ENCODE measurements around the gene EML6. TPM values are rescaled to one million over a fixed set of nuclear protein-coding genes. Genes with fewer than 3 reads are reported as not detected.

Gene EML6
- total RNA-seq, 1 experiment from 2014 or later, result 5.2 TPM

DNA sequence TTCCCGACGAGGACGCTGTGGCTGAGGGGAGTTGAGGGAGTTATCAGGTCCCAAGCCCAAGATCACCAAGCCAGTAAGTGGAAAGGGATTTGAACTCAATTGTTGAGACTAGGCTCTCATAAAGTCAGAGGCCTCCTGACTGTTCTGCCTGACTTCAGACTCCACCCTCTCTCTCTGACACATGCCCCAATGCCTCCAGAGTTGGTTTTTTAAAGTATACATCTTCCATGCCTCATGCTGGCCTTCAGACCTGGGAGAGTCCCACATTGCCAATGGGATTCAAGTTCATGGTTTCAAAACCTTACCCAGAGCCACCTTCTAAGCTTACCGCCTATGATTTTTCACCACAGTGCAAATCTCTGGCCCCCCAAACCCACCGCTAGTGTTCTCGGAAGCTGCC, 226.0 kb downstream of the EML6 start:
- Mint-ChIP-seq H3K27ac (ENCODE audit: unreplicated experiment) (no peak overlapping the region), H3K27me3 (ENCODE audit: insufficient read depth, unreplicated experiment) (no peaks in the 10 kb centered on the region), H3K4me3 (ENCODE audit: unreplicated experiment) (no peak overlapping the region), H3K36me3 (ENCODE audit: insufficient read depth, unreplicated experiment) (peaks cover 14% of the 10 kb centered on the region), H3K4me1 (ENCODE audit: low read depth, unreplicated experiment) (peaks cover 6% of the 10 kb centered on the region), H3K9me3 (ENCODE audit: unreplicated experiment) (no peaks in the 10 kb centered on the region)
- no peak for TF ChIP-seq CTCF (IDR thresholded peaks at IDR 0.05; ENCODE audit: insufficient read depth in 1 of 2, low read depth in 1 of 2, low read length in 1 of 2, severe bottlenecking in 1 of 2, unreplicated experiment in 1 of 2)
- ChIA-PET POLR2A (no interaction called here), CTCF (interaction anchor here (1.1 kb wide), 1 partner anchor 49 kb away, joined by 4 read pairs; no protein-coding TSS in a partner anchor)
- intact Hi-C loops (cut with micrococcal nuclease; ENCODE audit: unreplicated experiment), result no loop called here
- H3K9me3 ChIP-seq, result no peaks in the 10 kb centered on the region
- no peak for DNase-seq
- no peak overlapping the region for H3K4me3 ChIP-seq (ENCODE audit: low read depth, low read length)
- no peaks in the 10 kb centered on the region for H3K27me3 ChIP-seq (replicated peaks; ENCODE audit: control insufficient read depth, insufficient read depth, low read length)
- H3K4me1 ChIP-seq, result no peaks in the 10 kb centered on the region
- no peaks in the 10 kb centered on the region for H3K36me3 ChIP-seq (ENCODE audit: control insufficient read depth, insufficient read depth, low read length)
- no TSS peak for BruUV-seq (replicated peaks)

DNA sequence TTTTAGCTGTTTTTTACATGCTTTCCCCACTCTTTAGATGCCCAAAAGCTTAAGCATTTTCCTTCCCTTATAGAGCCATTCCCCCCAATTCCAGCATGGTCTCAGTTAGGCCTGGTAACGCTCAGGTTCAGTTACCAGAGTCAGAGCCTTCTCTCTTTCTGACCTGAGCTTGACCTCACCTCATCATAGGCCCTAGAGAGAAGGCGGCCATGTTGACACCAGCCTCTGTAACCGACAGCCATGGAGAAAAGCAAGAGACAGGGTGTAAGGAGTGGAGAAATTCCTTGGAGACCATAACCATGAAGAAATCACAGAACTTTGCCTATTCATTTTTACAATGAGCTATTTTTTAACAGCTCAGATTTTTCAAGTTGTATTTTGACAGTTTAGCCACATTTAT, 227.3 kb downstream of the EML6 start:
- no peak for TF ChIP-seq CTCF (IDR thresholded peaks at IDR 0.05; ENCODE audit: insufficient read depth in 1 of 2, low read depth in 1 of 2, low read length in 1 of 2, severe bottlenecking in 1 of 2, unreplicated experiment in 1 of 2)
- Histone ChIP-seq H3K36me3 (ENCODE audit: control insufficient read depth, insufficient read depth, low read length) (no peaks in the 10 kb centered on the region), H3K9me3 (no peaks in the 10 kb centered on the region), H3K27me3 (replicated peaks; ENCODE audit: control insufficient read depth, insufficient read depth, low read length) (no peaks in the 10 kb centered on the region), H3K4me1 (peaks cover 7% of the 10 kb centered on the region), H3K4me3 (ENCODE audit: low read depth, low read length) (no peak overlapping the region)
- no peaks in the 10 kb centered on the region for H3K27me3 Mint-ChIP-seq (ENCODE audit: insufficient read depth, unreplicated experiment)
- ChIA-PET POLR2A (no interaction called here), CTCF (no interaction called here)
- H3K4me3 Mint-ChIP-seq (ENCODE audit: unreplicated experiment), result no peak overlapping the region
- BruUV-seq (replicated peaks), result no TSS peak
- no peak overlapping the region for H3K27ac Mint-ChIP-seq (ENCODE audit: unreplicated experiment)
- intact Hi-C loops (cut with micrococcal nuclease; ENCODE audit: unreplicated experiment), result no loop called here
- H3K4me1 Mint-ChIP-seq (ENCODE audit: low read depth, unreplicated experiment), result peaks cover 12% of the 10 kb centered on the region
- peaks cover 12% of the 10 kb centered on the region for H3K36me3 Mint-ChIP-seq (ENCODE audit: insufficient read depth, unreplicated experiment)
- DNase-seq, result no peak
- no peaks in the 10 kb centered on the region for H3K9me3 Mint-ChIP-seq (ENCODE audit: unreplicated experiment)

DNA sequence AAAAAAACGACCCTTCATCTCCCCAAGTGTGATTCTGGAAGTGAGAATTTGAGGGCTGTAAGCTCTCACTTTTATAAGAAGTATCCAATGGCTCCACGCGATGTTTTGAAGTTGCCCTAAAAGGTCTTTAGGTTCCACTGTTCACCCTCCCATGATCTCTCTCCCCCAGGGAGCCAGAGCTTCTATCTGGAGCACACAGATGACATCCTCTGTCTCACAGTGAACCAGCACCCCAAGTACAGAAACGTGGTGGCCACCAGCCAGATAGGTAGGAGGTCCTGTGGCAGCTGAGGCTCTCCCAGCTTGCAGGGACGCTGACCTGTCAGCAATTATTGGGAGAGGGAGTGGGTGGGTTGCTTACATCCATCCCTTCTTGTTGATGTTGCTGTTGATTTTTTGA, 229.0 kb downstream of the EML6 start:
- Mint-ChIP-seq H3K27ac (ENCODE audit: unreplicated experiment) (no peak overlapping the region), H3K4me1 (ENCODE audit: low read depth, unreplicated experiment) (peaks cover 27% of the 10 kb centered on the region), H3K9me3 (ENCODE audit: unreplicated experiment) (no peaks in the 10 kb centered on the region), H3K36me3 (ENCODE audit: insufficient read depth, unreplicated experiment) (peaks cover 13% of the 10 kb centered on the region), H3K27me3 (ENCODE audit: insufficient read depth, unreplicated experiment) (no peaks in the 10 kb centered on the region), H3K4me3 (ENCODE audit: unreplicated experiment) (no peak overlapping the region)
- no peak for DNase-seq
- H3K4me1 ChIP-seq, result peaks cover 19% of the 10 kb centered on the region
- no peak for TF ChIP-seq CTCF (IDR thresholded peaks at IDR 0.05; ENCODE audit: insufficient read depth in 1 of 2, low read depth in 1 of 2, low read length in 1 of 2, severe bottlenecking in 1 of 2, unreplicated experiment in 1 of 2)
- H3K36me3 ChIP-seq (ENCODE audit: control insufficient read depth, insufficient read depth, low read length), result no peaks in the 10 kb centered on the region
- no TSS peak for BruUV-seq (replicated peaks)
- ChIA-PET POLR2A (interaction anchor here (0.5 kb wide), 1 partner anchor 20 kb away, joined by 4 read pairs; no protein-coding TSS in a partner anchor), CTCF (no interaction called here)
- H3K4me3 ChIP-seq (ENCODE audit: low read depth, low read length), result no peak overlapping the region
- intact Hi-C loops (cut with micrococcal nuclease; ENCODE audit: unreplicated experiment), result no loop called here
- no peaks in the 10 kb centered on the region for H3K9me3 ChIP-seq
- H3K27me3 ChIP-seq (replicated peaks; ENCODE audit: control insufficient read depth, insufficient read depth, low read length), result no peaks in the 10 kb centered on the region

All from Caco-2 (cell line).